Putamen (tissue), 1 donor: ENCODE data around the gene DIO3.

Experiments
- DNase-seq: peaks from one replicate; pipeline ENCODE4 v3.0.0-alpha.2; 2016; ENCODE audit warnings: low spot score

The DIO3 gene

GRCh38 chr14:101561145-101561896, at the start of gene DIO3:
Gene DIO3, plus strand, starts transcription at chr14:101561495.
- DNase-seq = no peak

GRCh38 chr14:101511620-101512375, 49.5 kb upstream of the DIO3 start:
- DNase-seq = no peak

GRCh38 chr14:101512376-101512695, 49.0 kb upstream of the DIO3 start:
- no peak for DNase-seq

- no peak for DNase-seq
Measured at GRCh38 chr14:101514136-101514535, 47.2 kb upstream of the DIO3 start.

- DNase-seq = no peak
Measured at GRCh38 chr14:101516401-101516800, 44.9 kb upstream of the DIO3 start.

GRCh38 chr14:101518611-101519473, 42.5 kb upstream of the DIO3 start:
- no peak for DNase-seq

GRCh38 chr14:101520621-101521472, 40.4 kb upstream of the DIO3 start:
- peak; percentile 30 for DNase-seq

- no peak for DNase-seq
Measured at GRCh38 chr14:101521473-101521915, 39.8 kb upstream of the DIO3 start.

GRCh38 chr14:101521978-101522377, 39.3 kb upstream of the DIO3 start:
- DNase-seq = no peak

GRCh38 chr14:101525640-101526527, 35.4 kb upstream of the DIO3 start:
- DNase-seq = no peak

- DNase-seq = no peak
Measured at GRCh38 chr14:101527987-101528386, 33.3 kb upstream of the DIO3 start.

GRCh38 chr14:101529079-101529478, 32.2 kb upstream of the DIO3 start:
- no peak for DNase-seq

GRCh38 chr14:101534198-101534597, 27.1 kb upstream of the DIO3 start:
- no peak for DNase-seq

- DNase-seq = no peak
Measured at GRCh38 chr14:101535232-101535631, 26.1 kb upstream of the DIO3 start.

GRCh38 chr14:101535701-101536207, 25.5 kb upstream of the DIO3 start:
- DNase-seq = no peak

- DNase-seq = no peak
Measured at GRCh38 chr14:101537286-101537685, 24.0 kb upstream of the DIO3 start.

- no peak for DNase-seq
Measured at GRCh38 chr14:101538878-101539277, 22.4 kb upstream of the DIO3 start.

- DNase-seq = no peak
Measured at GRCh38 chr14:101539880-101540279, 21.4 kb upstream of the DIO3 start.

GRCh38 chr14:101540481-101541462, 20.5 kb upstream of the DIO3 start:
- DNase-seq = no peak
